ENCODE data around the gene LDLRAD4.

The LDLRAD4 gene

GRCh38 chr18:13608791-13609532 lies 390.4 kb downstream of the LDLRAD4 start:
- no peaks in the 10 kb centered on the region for H3K36me3 ChIP-seq (replicated peaks)
- in situ Hi-C loops (cut with MboI; ENCODE audit: low sequenced_read_pairs), result no loop called here
- DNase-seq (ENCODE audit: low spot score in 2 of 2), result no peak
- H3K4me3 ChIP-seq, result no peak overlapping the region
- H3K9me3 ChIP-seq, result no peaks in the 10 kb centered on the region
- H3K27me3 ChIP-seq (ENCODE audit: low read depth), result peaks cover 28% of the 10 kb centered on the region
- no peaks in the 10 kb centered on the region for H3K4me1 ChIP-seq

GRCh38 chr18:13610555-13611141 lies 392.1 kb downstream of the LDLRAD4 start:
- peaks cover 33% of the 10 kb centered on the region for H3K27me3 ChIP-seq (ENCODE audit: low read depth)
- no peak for DNase-seq (ENCODE audit: low spot score in 2 of 2)
- H3K36me3 ChIP-seq (replicated peaks), result no peaks in the 10 kb centered on the region
- in situ Hi-C loops (cut with MboI; ENCODE audit: low sequenced_read_pairs), result no loop called here
- H3K4me1 ChIP-seq, result no peaks in the 10 kb centered on the region
- no peak overlapping the region for H3K4me3 ChIP-seq
- no peaks in the 10 kb centered on the region for H3K9me3 ChIP-seq

GRCh38 chr18:13611142-13611600 lies 392.6 kb downstream of the LDLRAD4 start:
- peaks cover 33% of the 10 kb centered on the region for H3K27me3 ChIP-seq (ENCODE audit: low read depth)
- H3K4me3 ChIP-seq, result peak overlapping the region; percentile 12; the same call in 1 of the 2 replicates
- DNase-seq (ENCODE audit: low spot score in 2 of 2), result peak in 1 of 2 experiments; percentile 30
- no peaks in the 10 kb centered on the region for H3K4me1 ChIP-seq
- no peaks in the 10 kb centered on the region for H3K36me3 ChIP-seq (replicated peaks)
- in situ Hi-C loops (cut with MboI; ENCODE audit: low sequenced_read_pairs), result no loop called here
- H3K9me3 ChIP-seq, result no peaks in the 10 kb centered on the region

GRCh38 chr18:13611601-13612195 lies 393.1 kb downstream of the LDLRAD4 start:
- Histone ChIP-seq H3K27me3 (ENCODE audit: low read depth) (peaks cover 33% of the 10 kb centered on the region), H3K9me3 (no peaks in the 10 kb centered on the region), H3K4me1 (no peaks in the 10 kb centered on the region), H3K4me3 (peak overlapping the region; percentile 12; the same call in 1 of the 2 replicates), H3K36me3 (replicated peaks) (no peaks in the 10 kb centered on the region)
- in situ Hi-C loops (cut with MboI; ENCODE audit: low sequenced_read_pairs), result no loop called here
- DNase-seq (ENCODE audit: low spot score in 2 of 2), result peak in 1 of 2 experiments; percentile 26

DNA sequence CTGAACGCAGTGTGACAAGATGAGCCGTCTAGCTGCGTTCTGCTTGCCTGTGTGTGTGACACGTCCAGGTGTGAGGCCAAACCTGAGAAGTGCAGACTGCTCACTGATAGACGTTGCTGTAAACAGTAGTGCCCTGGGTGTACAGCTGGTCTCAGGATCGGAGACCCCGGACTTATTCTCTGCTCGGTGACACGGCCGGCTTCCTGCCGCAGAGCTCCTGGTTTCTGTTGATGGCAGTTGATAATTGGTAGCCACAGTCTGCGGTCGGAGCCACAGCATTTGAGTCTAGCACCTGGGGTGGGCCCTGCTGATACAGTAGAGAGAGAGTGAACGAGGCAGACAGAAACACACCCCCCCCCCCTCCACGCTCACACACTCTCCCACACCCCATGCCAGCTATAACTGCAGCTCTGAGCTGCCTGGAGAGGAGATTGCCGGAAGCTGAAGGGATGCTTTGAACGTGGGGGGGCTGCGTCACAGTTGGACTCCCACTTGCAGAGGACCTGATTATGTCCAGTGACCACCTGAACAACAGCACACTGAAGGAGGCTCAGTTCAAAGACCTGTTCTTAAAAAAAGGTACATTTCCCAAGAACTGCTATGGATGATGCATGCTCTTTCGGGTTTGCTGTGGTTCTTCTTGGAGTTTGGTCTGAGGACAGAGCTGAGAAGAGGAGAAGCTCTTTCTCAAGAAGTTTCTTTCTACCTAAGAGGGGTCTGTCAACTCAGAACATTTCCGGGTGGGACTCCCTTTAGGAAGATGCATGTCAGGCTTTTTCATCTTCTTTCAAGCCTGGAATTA lies 393.8 kb downstream of the LDLRAD4 start:
- H3K27me3 ChIP-seq (ENCODE audit: low read depth), result peaks cover 33% of the 10 kb centered on the region
- no peaks in the 10 kb centered on the region for H3K36me3 ChIP-seq (replicated peaks)
- no peaks in the 10 kb centered on the region for H3K4me1 ChIP-seq
- H3K4me3 ChIP-seq, result no peak overlapping the region
- in situ Hi-C loops (cut with MboI; ENCODE audit: low sequenced_read_pairs), result no loop called here
- DNase-seq (ENCODE audit: low spot score in 2 of 2), result no peak
- no peaks in the 10 kb centered on the region for H3K9me3 ChIP-seq

- no peaks in the 10 kb centered on the region for H3K36me3 ChIP-seq (replicated peaks)
- no peak for DNase-seq (ENCODE audit: low spot score in 2 of 2)
- H3K9me3 ChIP-seq, result no peaks in the 10 kb centered on the region
- no peaks in the 10 kb centered on the region for H3K4me1 ChIP-seq
- no peak overlapping the region for H3K4me3 ChIP-seq
- in situ Hi-C loops (cut with MboI; ENCODE audit: low sequenced_read_pairs), result no loop called here
- peaks cover 33% of the 10 kb centered on the region for H3K27me3 ChIP-seq (ENCODE audit: low read depth)
Measured at GRCh38 chr18:13613099-13613498, 394.5 kb downstream of the LDLRAD4 start.

DNA sequence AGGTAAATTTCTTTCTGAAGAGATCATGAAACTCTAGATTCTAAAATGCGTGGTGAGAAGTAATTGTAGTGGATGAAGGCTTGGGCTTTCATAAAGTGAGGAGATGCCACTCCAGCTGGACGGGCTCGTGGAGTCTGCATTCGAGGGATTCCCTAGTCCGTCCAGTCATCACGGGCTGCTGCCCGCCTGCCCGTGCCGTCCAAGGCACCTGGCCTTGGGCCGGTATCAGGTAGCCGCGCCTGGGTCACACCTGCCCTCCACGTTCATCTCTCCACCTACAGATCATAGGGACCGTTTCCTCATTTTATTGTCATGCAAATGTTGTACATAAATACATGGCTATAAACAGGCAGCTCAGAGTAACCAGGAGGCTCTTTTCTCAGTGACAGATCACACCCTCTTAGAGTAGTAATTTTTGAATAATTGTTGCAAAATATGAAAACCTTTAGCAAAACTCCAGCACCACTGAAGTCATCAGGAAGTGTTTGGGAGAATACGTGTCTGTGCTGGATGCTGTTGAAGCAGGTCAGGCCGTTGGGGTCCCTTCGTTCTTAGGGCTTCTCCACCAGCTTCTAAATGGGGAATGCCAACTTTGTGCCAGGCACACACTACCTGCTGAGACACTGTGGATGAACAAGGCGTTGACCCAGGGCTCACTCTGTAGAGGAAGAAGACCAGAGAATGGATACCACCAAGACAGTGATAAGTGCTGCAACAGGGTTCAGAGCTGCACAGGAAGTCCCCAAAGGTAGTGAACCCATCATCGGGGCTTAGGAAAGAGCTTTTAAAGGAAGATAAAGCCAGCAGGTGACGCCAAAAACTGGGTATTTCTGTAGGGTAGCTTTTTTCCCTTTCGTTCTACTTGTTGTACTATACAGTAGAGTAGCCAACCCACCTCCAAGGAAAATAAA lies 395.3 kb downstream of the LDLRAD4 start:
- no peak for DNase-seq (ENCODE audit: low spot score in 2 of 2)
- no peaks in the 10 kb centered on the region for H3K36me3 ChIP-seq (replicated peaks)
- H3K4me1 ChIP-seq, result no peaks in the 10 kb centered on the region
- in situ Hi-C loops (cut with MboI; ENCODE audit: low sequenced_read_pairs), result no loop called here
- H3K9me3 ChIP-seq, result no peaks in the 10 kb centered on the region
- no peak overlapping the region for H3K4me3 ChIP-seq
- H3K27me3 ChIP-seq (ENCODE audit: low read depth), result peaks cover 33% of the 10 kb centered on the region

GRCh38 chr18:13614641-13615288 lies 396.2 kb downstream of the LDLRAD4 start:
- no peak for DNase-seq (ENCODE audit: low spot score in 2 of 2)
- in situ Hi-C loops (cut with MboI; ENCODE audit: low sequenced_read_pairs), result no loop called here
- no peaks in the 10 kb centered on the region for H3K9me3 ChIP-seq
- no peaks in the 10 kb centered on the region for H3K4me1 ChIP-seq
- no peak overlapping the region for H3K4me3 ChIP-seq
- peaks cover 33% of the 10 kb centered on the region for H3K27me3 ChIP-seq (ENCODE audit: low read depth)
- H3K36me3 ChIP-seq (replicated peaks), result no peaks in the 10 kb centered on the region

GRCh38 chr18:13615432-13615861 lies 396.9 kb downstream of the LDLRAD4 start:
- Histone ChIP-seq H3K36me3 (replicated peaks) (no peaks in the 10 kb centered on the region), H3K9me3 (no peaks in the 10 kb centered on the region), H3K27me3 (ENCODE audit: low read depth) (peaks cover 33% of the 10 kb centered on the region), H3K4me1 (no peaks in the 10 kb centered on the region), H3K4me3 (no peak overlapping the region)
- in situ Hi-C loops (cut with MboI; ENCODE audit: low sequenced_read_pairs), result no loop called here
- DNase-seq (ENCODE audit: low spot score in 2 of 2), result no peak

GRCh38 chr18:13616041-13616440 lies 397.5 kb downstream of the LDLRAD4 start:
- Histone ChIP-seq H3K36me3 (replicated peaks) (no peaks in the 10 kb centered on the region), H3K27me3 (ENCODE audit: low read depth) (peaks cover 33% of the 10 kb centered on the region), H3K4me3 (no peak overlapping the region), H3K4me1 (no peaks in the 10 kb centered on the region), H3K9me3 (no peaks in the 10 kb centered on the region)
- no peak for DNase-seq (ENCODE audit: low spot score in 2 of 2)
- in situ Hi-C loops (cut with MboI; ENCODE audit: low sequenced_read_pairs), result no loop called here

DNA sequence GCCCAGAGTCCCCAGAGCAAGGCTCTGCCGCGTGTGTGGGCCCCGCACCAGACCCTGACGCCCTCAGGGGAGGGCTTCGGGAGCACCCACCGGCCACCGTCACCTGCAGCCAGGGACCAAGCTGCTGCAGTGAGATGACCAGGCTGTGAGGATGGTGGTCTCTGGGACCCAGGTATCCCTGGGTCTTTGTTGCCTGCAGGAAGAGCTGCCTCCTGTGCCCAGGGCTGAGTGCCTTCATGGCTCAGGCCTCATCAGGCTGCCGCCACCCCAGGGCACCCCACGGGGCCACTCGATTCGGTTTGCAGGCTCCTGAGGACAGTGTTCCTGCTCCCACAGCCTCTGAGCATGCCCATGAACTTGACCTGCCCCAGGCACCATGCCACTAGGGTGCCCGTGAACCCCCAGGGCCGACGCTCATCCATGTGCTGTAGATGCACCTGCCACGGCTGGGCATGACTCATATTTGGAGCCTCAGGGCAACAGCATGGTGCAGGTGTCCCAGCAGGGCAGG lies 398.0 kb downstream of the LDLRAD4 start:
- H3K4me3 ChIP-seq, result no peak overlapping the region
- no peak for DNase-seq (ENCODE audit: low spot score in 2 of 2)
- no peaks in the 10 kb centered on the region for H3K36me3 ChIP-seq (replicated peaks)
- H3K9me3 ChIP-seq, result no peaks in the 10 kb centered on the region
- H3K27me3 ChIP-seq (ENCODE audit: low read depth), result peaks cover 28% of the 10 kb centered on the region
- H3K4me1 ChIP-seq, result no peaks in the 10 kb centered on the region
- in situ Hi-C loops (cut with MboI; ENCODE audit: low sequenced_read_pairs), result no loop called here

DNA sequence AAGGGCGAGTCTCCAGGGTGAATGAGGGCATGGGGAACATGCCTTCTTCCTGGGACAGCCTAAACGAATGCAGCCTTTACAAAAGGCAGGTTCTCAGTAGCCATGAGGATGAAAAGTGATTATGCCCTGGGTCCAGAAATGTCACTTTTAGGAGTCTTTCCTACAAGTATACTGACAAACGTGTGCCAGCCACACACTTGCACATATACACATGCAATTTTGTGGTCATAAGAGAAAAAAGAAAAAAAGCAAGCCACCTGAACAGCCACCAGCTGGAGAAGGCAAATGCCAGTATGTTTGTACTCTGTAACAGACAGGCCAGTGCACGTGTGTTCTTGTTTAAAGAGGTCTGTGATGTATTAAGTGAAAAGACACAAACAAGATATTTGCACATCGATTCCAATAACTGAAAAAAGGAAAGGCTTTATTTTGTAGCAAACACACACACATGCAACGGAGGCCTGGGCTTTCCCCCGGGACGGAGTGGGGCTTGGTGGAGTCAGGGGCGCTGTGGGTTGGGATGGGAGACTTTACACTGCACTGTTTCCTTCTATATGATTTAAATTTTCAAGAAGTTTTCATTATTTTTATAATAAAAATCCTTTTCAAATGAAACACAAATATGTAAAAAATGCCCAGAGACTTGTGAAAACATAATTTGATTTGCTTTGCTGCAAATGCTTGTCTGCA lies 399.4 kb downstream of the LDLRAD4 start:
- Histone ChIP-seq H3K4me3 (no peak overlapping the region), H3K4me1 (no peaks in the 10 kb centered on the region), H3K9me3 (no peaks in the 10 kb centered on the region), H3K36me3 (replicated peaks) (no peaks in the 10 kb centered on the region), H3K27me3 (ENCODE audit: low read depth) (peaks cover 14% of the 10 kb centered on the region)
- DNase-seq (ENCODE audit: low spot score in 2 of 2), result no peak
- in situ Hi-C loops (cut with MboI; ENCODE audit: low sequenced_read_pairs), result no loop called here

Measured in HAP-1 (cell line).